B cell (primary cell): Measurements from ENCODE around the gene OGDH. TPM values are rescaled to one million over a fixed set of nuclear protein-coding genes. Genes with fewer than 3 reads are reported as not detected.

Experiments
- ATAC-seq: fragments of 200-7000 bp; cut with Tn5 transposase; one replicate; pipeline ENCODE4 v1.10.0; 2021; ENCODE audit warnings: low read depth, mild to moderate bottlenecking, moderate number of reproducible peaks, moderate library complexity
- CTCF ChIA-PET: fragments of 350-600 bp; sonication (Branson Sonifier 250); formaldehyde crosslinking; loops from one replicate; lab custom pipeline; 2021; ENCODE audit warnings: antibody characterized with exemption, inconsistent platforms; lab: Charles Lee
- POLR2A ChIA-PET: fragments of 350-600 bp; sonication (Branson Sonifier 250); formaldehyde crosslinking; loops from one replicate; lab custom pipeline; 2021; ENCODE audit warnings: antibody characterized with exemption; lab: Charles Lee
- DNase-seq: peaks from one replicate; pipeline ENCODE4 v3.0.0; 2013
- H2AFZ ChIP-seq: 2 replicates; pipeline ENCODE4 v1.6.1; 2012; ENCODE audit warnings: mild to moderate bottlenecking, low read depth, low read length; ENCODE audit not compliant: insufficient read depth, poor library complexity, severe bottlenecking
- H3K27ac ChIP-seq, 2 donors: 1 replicate in 1 of 2; 2 replicates in 1 of 2; pipeline ENCODE4 v1.5.1; 2012 to 2013; ENCODE audit warnings: low read length in 2 of 2, mild to moderate bottlenecking in 2 of 2, moderate library complexity in 1 of 2
- H3K27me3 ChIP-seq, 4 experiments: fragments of 200-600 bp in 1 of 4; sonication (generic) in 1 of 4; replicated peaks in 1 of 4; 1 replicate in 2 of 4; 2 replicates in 2 of 4; pipeline versions ENCODE4 v1.6.1 to v1.7.0; 2013 to 2016; ENCODE audit warnings: low read length in 3 of 4, mild to moderate bottlenecking in 2 of 4, mixed read lengths in 1 of 4, moderate library complexity in 1 of 4; ENCODE audit not compliant: insufficient read depth in 4 of 4, control insufficient read depth in 3 of 4; ENCODE audit errors: control extremely low read depth in 1 of 4
- H3K36me3 ChIP-seq, 2 experiments: replicated peaks in 1 of 2; 1 replicate in 1 of 2; 2 replicates in 1 of 2; pipeline versions ENCODE4 v1.6.1 to v1.7.1; 2013; ENCODE audit warnings: low read length in 1 of 2; ENCODE audit not compliant: insufficient read depth in 2 of 2, control insufficient read depth in 1 of 2; ENCODE audit errors: control extremely low read depth in 1 of 2, extremely low read depth in 1 of 2
- H3K4me1 ChIP-seq, 2 donors: fragments of 200-600 bp in 1 of 2; sonication (generic) in 1 of 2; 1 replicate in 1 of 2; 2 replicates in 1 of 2; pipeline versions ENCODE4 v1.5.1 to v1.6.1; 2013 to 2017; ENCODE audit warnings: low read length in 2 of 2; ENCODE audit not compliant: control insufficient read depth in 2 of 2, insufficient read depth in 2 of 2
- H3K4me2 ChIP-seq: replicated peaks from 2 replicates; pipeline ENCODE3; 2012; ENCODE audit warnings: mild to moderate bottlenecking, low read depth, low read length; ENCODE audit not compliant: poor library complexity, severe bottlenecking
- H3K4me3 ChIP-seq, 5 experiments: fragments of 200-600 bp in 1 of 5; sonication (generic) in 1 of 5; 1 replicate in 3 of 5; 2 replicates in 2 of 5; pipeline versions ENCODE4 v1.5.1 to v1.7.0; 2011 to 2016; ENCODE audit warnings: low read length in 4 of 5, mild to moderate bottlenecking in 4 of 5, low read depth in 2 of 5, control low read depth in 1 of 5, moderate library complexity in 1 of 5; ENCODE audit not compliant: insufficient read depth in 1 of 5; ENCODE audit errors: control extremely low read depth in 1 of 5, extremely low read depth in 1 of 5
- H3K79me2 ChIP-seq: fragments of 200-600 bp; sonication (generic); one replicate; pipeline ENCODE4 v1.6.0; 2016; ENCODE audit warnings: low read length; ENCODE audit not compliant: control insufficient read depth, insufficient read depth
- H3K9ac ChIP-seq: fragments of 200-600 bp; sonication (generic); 2 replicates; pipeline ENCODE4 v1.6.1; 2017; ENCODE audit warnings: mild to moderate bottlenecking, low read length, moderate library complexity
- H3K9me3 ChIP-seq, 3 donors: one replicate each; pipeline versions ENCODE4 v1.6.1 to v1.7.1; 2013; ENCODE audit warnings: low read length in 2 of 3; ENCODE audit not compliant: control insufficient read depth in 2 of 3, insufficient read depth in 1 of 3; ENCODE audit errors: control extremely low read depth in 1 of 3
- H4K20me1 ChIP-seq: 2 replicates; pipeline ENCODE4 v1.6.0; 2012; ENCODE audit warnings: mild to moderate bottlenecking, low read length; ENCODE audit not compliant: insufficient read depth, control insufficient read depth, poor library complexity, severe bottlenecking
- H3K27ac Mint-ChIP-seq: one replicate; pipeline ENCODE4 v1.8.0; 2021; ENCODE audit warnings: mixed read lengths
- H3K27me3 Mint-ChIP-seq: one replicate; pipeline ENCODE4 v1.8.0; 2021; ENCODE audit warnings: mixed read lengths
- H3K4me1 Mint-ChIP-seq: one replicate; pipeline ENCODE4 v1.8.0; 2021; ENCODE audit warnings: mixed read lengths
- H3K4me3 Mint-ChIP-seq: one replicate; pipeline ENCODE4 v1.8.0; 2021; ENCODE audit warnings: mixed read lengths
- H3K9me3 Mint-ChIP-seq: one replicate; pipeline ENCODE4 v1.8.0; 2022; ENCODE audit warnings: mixed read lengths; ENCODE audit not compliant: insufficient read depth
- CTCF ChIP-seq: fragments of 200-600 bp; IDR thresholded peaks from one replicate; pipeline ENCODE4 v1.8.0; 2022; ENCODE audit warnings: antibody characterized with exemption, mild to moderate bottlenecking
- EZH2 ChIP-seq: IDR thresholded peaks from 2 replicates; pipeline ENCODE4 v1.6.1; 2012; ENCODE audit warnings: borderline replicate concordance, low read depth, mild to moderate bottlenecking, moderate library complexity, low read length; ENCODE audit not compliant: insufficient read depth, poor library complexity, severe bottlenecking
- WGBS: methylation state at CpG from one replicate; pipeline ENCODE4 v1.1.5; 2013; ENCODE audit warnings: missing lambda C conversion rate; ENCODE audit not compliant: insufficient coverage; 5-methylcytosine and 5-hydroxymethylcytosine counted together
- intact Hi-C: fragments of 100-400 bp; cut with micrococcal nuclease; formaldehyde crosslinking; loops from one replicate; pipeline ENCODE4 v1.10.0; 2022
- polyA plus RNA-seq: library from polyadenylated mRNA; depleted of rRNA; stranded (reverse); fragments of >200 nt; gene quantifications from 2 replicates; pipeline ENCODE4 v1.2.3, GENCODE V29; 2012
- total RNA-seq, 2 donors: library from RNA; stranded (reverse); fragments of 120-200 nt in 1 of 2; gene quantifications; 1 replicate in 1 of 2; 2 replicates in 1 of 2; pipeline versions ENCODE4 v1.2.3 to v1.2.4, GENCODE V29; 2013 to 2022

OGDH gene
- total and polyA plus RNA-seq, 2 donors (not counting 1 experiment from before 2014, with no cell fraction given) = 42.6 to 80.2 TPM

- TF ChIP-seq CTCF (no peak), EZH2 (no peak)
- no peak overlapping the region for H3K4me2 ChIP-seq
- no peak overlapping the region for H3K9ac ChIP-seq
- no peaks in the 10 kb centered on the region for H3K9me3 ChIP-seq
- DNase-seq = no peak
- no peaks in the 10 kb centered on the region for H3K27me3 ChIP-seq
- H3K27ac Mint-ChIP-seq = no peak overlapping the region
- intact Hi-C loops = no loop called here
- CTCF ChIA-PET = no interaction called here
- H3K36me3 ChIP-seq = peaks cover 0 to 66% of the 10 kb centered on the region in 2 experiments
- H3K4me1 ChIP-seq = peaks cover 41 to 44% of the 10 kb centered on the region in 2 donors
- no peak overlapping the region for H3K27ac ChIP-seq
- H4K20me1 ChIP-seq = peaks cover 77% of the 10 kb centered on the region
- H3K4me3 Mint-ChIP-seq = no peak overlapping the region
- H3K79me2 ChIP-seq = peaks cover 69% of the 10 kb centered on the region
- POLR2A ChIA-PET = no interaction called here
- ATAC-seq = no peak
- H3K9me3 Mint-ChIP-seq = no peaks in the 10 kb centered on the region
- H3K4me3 ChIP-seq = no peak overlapping the region
- no peaks in the 10 kb centered on the region for H3K27me3 Mint-ChIP-seq
- H3K4me1 Mint-ChIP-seq = peaks cover 41% of the 10 kb centered on the region
- no peak overlapping the region for H2AFZ ChIP-seq
- WGBS = 97% methylated on average over 10 of the region's 10 CpGs
Measured at GRCh38 chr7:44757311-44757710, 150.9 kb downstream of the OGDH start.

GRCh38 chr7:44757739-44758138 is 151.3 kb downstream of the OGDH start:
- ChIA-PET POLR2A (no interaction called here), CTCF (no interaction called here)
- peaks cover 37 to 39% of the 10 kb centered on the region in 2 donors for H3K4me1 ChIP-seq
- no peak overlapping the region for H3K4me3 ChIP-seq
- DNase-seq (no peak), ATAC-seq (no peak)
- H3K27me3 ChIP-seq = no peaks in the 10 kb centered on the region
- H3K27ac Mint-ChIP-seq = no peak overlapping the region
- H3K79me2 ChIP-seq = peaks cover 65% of the 10 kb centered on the region
- H2AFZ ChIP-seq = no peak overlapping the region
- intact Hi-C loops = no loop called here
- H3K27me3 Mint-ChIP-seq = no peaks in the 10 kb centered on the region
- peaks cover 0 to 69% of the 10 kb centered on the region in 2 experiments for H3K36me3 ChIP-seq
- H3K4me3 Mint-ChIP-seq = no peak overlapping the region
- no peak overlapping the region for H3K9ac ChIP-seq
- 100% methylated on average over 5 of the region's 7 CpGs for WGBS
- H3K27ac ChIP-seq = no peak overlapping the region
- H4K20me1 ChIP-seq = peaks cover 81% of the 10 kb centered on the region
- no peak overlapping the region for H3K4me2 ChIP-seq
- H3K4me1 Mint-ChIP-seq = peaks cover 37% of the 10 kb centered on the region
- H3K9me3 ChIP-seq = no peaks in the 10 kb centered on the region
- no peaks in the 10 kb centered on the region for H3K9me3 Mint-ChIP-seq
- TF ChIP-seq EZH2 (no peak), CTCF (no peak)

Other genes with a start within 250 kb of the OGDH start
- 101 and 120 TPM in 2 replicates for gene NUDCD3, start 116.0 kb upstream of the OGDH start, total RNA-seq
- gene NUDCD3, start 116.0 kb upstream of the OGDH start, polyA plus RNA-seq = 16.6 and 29.8 TPM in 2 replicates
- not detected in 2 replicates for gene NPC1L1, start 65.3 kb upstream of the OGDH start, total RNA-seq
- gene NPC1L1, start 65.3 kb upstream of the OGDH start, polyA plus RNA-seq = 0.07 and 0.10 TPM in 2 replicates
- 102 and 104 TPM in 2 replicates for gene DDX56, start 32.7 kb upstream of the OGDH start, total RNA-seq
- 88.0 and 88.2 TPM in 2 replicates for gene DDX56, start 32.7 kb upstream of the OGDH start, polyA plus RNA-seq
- gene TMED4, start 24.4 kb upstream of the OGDH start, total RNA-seq = 84.0 and 84.1 TPM in 2 replicates
- gene TMED4, start 24.4 kb upstream of the OGDH start, polyA plus RNA-seq = 102 and 107 TPM in 2 replicates
- 442 and 446 TPM in 2 replicates for gene ZMIZ2, start 142.2 kb downstream of the OGDH start, total RNA-seq
- 237 and 254 TPM in 2 replicates for gene ZMIZ2, start 142.2 kb downstream of the OGDH start, polyA plus RNA-seq
- 773 and 807 TPM in 2 replicates for gene PPIA, start 190.1 kb downstream of the OGDH start, total RNA-seq
- 1,447 and 1,498 TPM in 2 replicates for gene PPIA, start 190.1 kb downstream of the OGDH start, polyA plus RNA-seq
- gene H2AZ2, start 241.5 kb downstream of the OGDH start, total RNA-seq = 125 and 129 TPM in 2 replicates
- 55.3 and 72.6 TPM in 2 replicates for gene H2AZ2, start 241.5 kb downstream of the OGDH start, polyA plus RNA-seq